Sigmoid colon (tissue), 7 donors: ENCODE results near the gene CBL. TPM values are rescaled to one million over a fixed set of nuclear protein-coding genes. Genes with fewer than 3 reads are reported as not detected.
A peak's percentile ranks its signal among the peaks of the same experiment; 100 is the strongest.

ENCODE experiments used
- DNase-seq: peaks from one replicate; pipeline ENCODE4 v3.0.0-alpha.2; 2019
- H3K27ac ChIP-seq, 4 donors: fragments of 200-600 bp; sonication (generic); one replicate each; pipeline ENCODE4 v1.5.1; 2016 to 2019; ENCODE audit warnings: mild to moderate bottlenecking in 1 of 4
- H3K27me3 ChIP-seq, 3 donors: fragments of 200-600 bp; sonication (generic); one replicate each; pipeline ENCODE4 v1.5.1; 2019; ENCODE audit warnings: mild to moderate bottlenecking in 1 of 3
- H3K36me3 ChIP-seq, 4 donors: fragments of 200-600 bp; sonication (generic); one replicate each; pipeline ENCODE4 v1.5.1; 2016 to 2019
- H3K4me1 ChIP-seq, 4 donors: fragments of 200-600 bp; sonication (generic); one replicate each; pipeline ENCODE4 v1.5.1; 2017 to 2019
- H3K4me3 ChIP-seq, 4 donors: fragments of 200-600 bp; sonication (generic); one replicate each; pipeline ENCODE4 v1.5.1; 2017 to 2019; ENCODE audit warnings: mild to moderate bottlenecking in 2 of 4, moderate library complexity in 1 of 4
- H3K9me3 ChIP-seq, 4 donors: fragments of 200-600 bp in 3 of 4; sonication (generic) in 3 of 4; one replicate each; pipeline versions ENCODE4 v1.5.1 to v1.6.1; 2013 to 2019
- EP300 ChIP-seq, 4 donors: sonication (generic); formaldehyde crosslinking; IDR thresholded peaks; one replicate each; pipeline ENCODE4 v1.6.1; 2017; ENCODE audit warnings: antibody characterized with exemption in 4 of 4
- POLR2A ChIP-seq, 2 donors: fragments of 450-650 bp; IDR thresholded peaks; one replicate each; pipeline ENCODE4 v1.6.1; 2016; ENCODE audit warnings: antibody characterized with exemption in 2 of 2, mild to moderate bottlenecking in 2 of 2, moderate library complexity in 2 of 2
- POLR2AphosphoS5 ChIP-seq, 4 donors: sonication (generic); formaldehyde crosslinking; IDR thresholded peaks; one replicate each; pipeline ENCODE4 v1.6.1; 2017; ENCODE audit warnings: antibody characterized with exemption in 4 of 4
- WGBS, 2 donors: extraction: QIAGEN DNeasy Blood & Tissue Kit; methylation state at CpG; one replicate each; pipeline ENCODE4 v1.1.7; 2013; 5-methylcytosine and 5-hydroxymethylcytosine counted together
- intact Hi-C: fragments of 100-400 bp; cut with DNase I; formaldehyde crosslinking; loops from one replicate; pipeline ENCODE4 v1.15.1; 2023
- polyA plus RNA-seq, 3 donors: library from polyadenylated mRNA; stranded (reverse); fragments of 200-250 nt; gene quantifications; one replicate each; pipeline ENCODE4 v1.2.3, GENCODE V29; 2013
- total RNA-seq, 4 donors: library from RNA; depleted of rRNA; stranded (reverse); fragments of >200 nt; gene quantifications; one replicate each; pipeline ENCODE4 v1.1.0, GENCODE V29; 2016
- TF ChIP-seq, protein P1 (sequence below), 4 experiments: fragments of 450-650 bp in 3 of 4; fragments of 200-600 bp in 1 of 4; IDR thresholded peaks; one replicate each; pipeline ENCODE4 v1.5.1; 2016 to 2019; ENCODE audit warnings: antibody characterized with exemption in 4 of 4, mild to moderate bottlenecking in 3 of 4, moderate library complexity in 2 of 4
- donor health status: healthy with polysubstance abuse.
- donor health status: Bipolar disorder and iron deficiency.
- donor health status: healthy.

The CBL gene
- total and polyA plus RNA-seq, 7 donors = 1.8 to 17.7 (median 11.8) TPM

DNA sequence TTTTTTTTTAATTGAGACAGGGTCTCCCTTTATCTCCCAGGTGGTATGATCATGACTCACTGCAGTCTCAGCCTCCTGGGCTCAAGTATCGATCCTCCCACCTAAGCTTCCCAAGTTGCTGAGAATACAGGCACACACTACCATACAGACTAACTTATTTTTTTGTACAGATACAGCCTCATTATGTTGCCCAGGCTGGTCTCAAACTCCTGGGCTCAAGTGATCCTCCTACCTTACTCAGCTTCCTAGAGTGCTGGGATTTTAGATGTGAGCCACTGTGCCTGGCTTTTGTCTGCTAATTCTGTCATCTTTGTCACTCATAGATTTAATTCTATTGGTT is 43.5 kb downstream of the CBL start:
- H3K36me3 ChIP-seq = no peaks in the 10 kb centered on the region
- no peak for DNase-seq
- H3K4me3 ChIP-seq = no peak overlapping the region
- TF ChIP-seq POLR2AphosphoS5 (IDR thresholded peaks at IDR 0.05) = peak in 2 of 4 donors; percentile 20 to 28
- no peak for TF ChIP-seq EP300 (IDR thresholded peaks at IDR 0.05)
- intact Hi-C loops = no loop called here
- no peaks in the 10 kb centered on the region for H3K27me3 ChIP-seq
- H3K4me1 ChIP-seq = peaks cover 0 to 25% (median 14%) of the 10 kb centered on the region in 4 donors
- no peaks in the 10 kb centered on the region for H3K9me3 ChIP-seq
- 90 to 96% methylated on average over 1 of the region's 1 CpG for WGBS, 2 donors
- peak overlapping the region in 1 of 4 donors; percentile 25 for H3K27ac ChIP-seq

DNA sequence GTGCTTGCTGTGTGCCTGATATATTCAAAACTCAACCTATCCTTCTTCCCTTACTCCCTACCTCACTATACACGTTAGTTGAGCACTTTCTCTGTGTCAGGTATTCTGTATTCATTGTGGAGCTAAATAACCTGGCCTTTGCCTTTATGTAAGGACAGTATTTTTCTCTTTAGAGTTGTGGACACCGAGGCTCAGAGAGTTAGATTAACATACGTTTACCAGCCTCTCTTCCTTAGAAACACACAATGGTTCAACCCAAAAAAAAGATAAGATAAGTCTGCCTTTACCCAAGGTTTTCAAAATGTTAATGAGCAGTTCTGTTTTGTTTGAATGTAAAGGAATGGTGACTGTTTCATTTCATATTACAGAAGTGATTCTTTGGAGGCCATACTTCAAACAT is 45.0 kb downstream of the CBL start:
- 87 to 88% methylated on average over 3 of the region's 3 CpGs for WGBS, 2 donors
- Histone ChIP-seq H3K27ac (no peak overlapping the region), H3K36me3 (peaks cover 0 to 5% (median 0%) of the 10 kb centered on the region in 4 donors), H3K27me3 (no peaks in the 10 kb centered on the region), H3K4me3 (no peak overlapping the region), H3K4me1 (peaks cover 0 to 25% (median 14%) of the 10 kb centered on the region in 4 donors), H3K9me3 (no peaks in the 10 kb centered on the region)
- intact Hi-C loops = no loop called here
- no peak for DNase-seq
- no peak for TF ChIP-seq POLR2AphosphoS5 (IDR thresholded peaks at IDR 0.05)
- TF ChIP-seq, protein P1, sequence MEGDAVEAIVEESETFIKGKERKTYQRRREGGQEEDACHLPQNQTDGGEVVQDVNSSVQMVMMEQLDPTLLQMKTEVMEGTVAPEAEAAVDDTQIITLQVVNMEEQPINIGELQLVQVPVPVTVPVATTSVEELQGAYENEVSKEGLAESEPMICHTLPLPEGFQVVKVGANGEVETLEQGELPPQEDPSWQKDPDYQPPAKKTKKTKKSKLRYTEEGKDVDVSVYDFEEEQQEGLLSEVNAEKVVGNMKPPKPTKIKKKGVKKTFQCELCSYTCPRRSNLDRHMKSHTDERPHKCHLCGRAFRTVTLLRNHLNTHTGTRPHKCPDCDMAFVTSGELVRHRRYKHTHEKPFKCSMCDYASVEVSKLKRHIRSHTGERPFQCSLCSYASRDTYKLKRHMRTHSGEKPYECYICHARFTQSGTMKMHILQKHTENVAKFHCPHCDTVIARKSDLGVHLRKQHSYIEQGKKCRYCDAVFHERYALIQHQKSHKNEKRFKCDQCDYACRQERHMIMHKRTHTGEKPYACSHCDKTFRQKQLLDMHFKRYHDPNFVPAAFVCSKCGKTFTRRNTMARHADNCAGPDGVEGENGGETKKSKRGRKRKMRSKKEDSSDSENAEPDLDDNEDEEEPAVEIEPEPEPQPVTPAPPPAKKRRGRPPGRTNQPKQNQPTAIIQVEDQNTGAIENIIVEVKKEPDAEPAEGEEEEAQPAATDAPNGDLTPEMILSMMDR (IDR thresholded peaks at IDR 0.05) = no peak
- TF ChIP-seq EP300 (IDR thresholded peaks at IDR 0.05) = no peak
- no peak for TF ChIP-seq POLR2A (IDR thresholded peaks at IDR 0.05)

DNA sequence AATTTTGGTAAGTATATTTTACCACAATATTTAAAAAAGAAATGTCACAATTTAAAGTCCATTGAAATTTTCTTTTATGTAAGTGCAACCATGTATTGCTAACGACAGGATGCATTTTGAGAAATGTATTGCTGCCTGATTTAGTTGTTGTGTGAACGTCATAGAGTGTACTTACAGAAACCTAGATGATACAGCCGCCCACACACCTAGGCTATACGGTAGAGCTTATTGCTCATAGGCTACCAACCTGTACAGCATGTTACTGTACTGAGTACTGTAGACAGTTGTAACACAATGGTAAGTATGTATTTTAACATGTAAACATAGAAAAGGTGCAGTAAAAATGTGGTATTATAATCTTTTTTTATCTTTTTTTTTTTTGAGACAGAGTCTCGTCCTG is 48.1 kb downstream of the CBL start:
- 86 to 96% methylated on average over 5 of the region's 5 CpGs for WGBS, 2 donors
- Histone ChIP-seq H3K27me3 (no peaks in the 10 kb centered on the region), H3K4me1 (peaks cover 0 to 25% (median 14%) of the 10 kb centered on the region in 4 donors), H3K27ac (no peak overlapping the region), H3K9me3 (no peaks in the 10 kb centered on the region), H3K36me3 (peaks cover 0 to 5% (median 0%) of the 10 kb centered on the region in 4 donors), H3K4me3 (no peak overlapping the region)
- TF ChIP-seq EP300 (IDR thresholded peaks at IDR 0.05) = no peak
- TF ChIP-seq, protein P1 (IDR thresholded peaks at IDR 0.05) = no peak
- TF ChIP-seq POLR2A (IDR thresholded peaks at IDR 0.05) = no peak
- TF ChIP-seq POLR2AphosphoS5 (IDR thresholded peaks at IDR 0.05) = no peak
- intact Hi-C loops = no loop called here
- no peak for DNase-seq

DNA sequence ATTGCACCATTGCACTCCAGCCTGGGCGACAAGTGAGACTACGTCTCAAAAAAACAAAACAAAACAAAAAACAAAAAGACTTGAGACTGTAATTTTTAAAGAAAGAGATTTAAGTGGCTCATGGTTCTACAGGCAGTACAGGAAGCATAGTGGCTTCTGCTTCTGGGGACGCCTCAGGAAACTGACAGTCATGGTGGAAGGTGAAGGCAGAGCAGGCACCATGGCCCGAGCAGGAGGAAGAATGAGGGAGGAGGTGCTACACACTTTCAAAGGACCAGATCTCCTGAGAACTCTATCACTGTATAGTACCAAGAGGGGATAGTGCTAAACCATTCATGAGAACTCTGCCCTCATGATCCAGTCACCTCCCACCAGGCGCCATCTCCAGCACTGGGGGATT is 52.0 kb downstream of the CBL start:
- H3K27ac ChIP-seq = no peak overlapping the region
- 66 to 89% methylated on average over 5 of the region's 5 CpGs for WGBS, 2 donors
- H3K36me3 ChIP-seq = peaks cover 0 to 5% (median 0%) of the 10 kb centered on the region in 4 donors
- H3K4me3 ChIP-seq = no peak overlapping the region
- intact Hi-C loops = no loop called here
- TF ChIP-seq, protein P1 (IDR thresholded peaks at IDR 0.05) = no peak
- TF ChIP-seq POLR2A (IDR thresholded peaks at IDR 0.05) = no peak
- no peak for TF ChIP-seq EP300 (IDR thresholded peaks at IDR 0.05)
- no peak for TF ChIP-seq POLR2AphosphoS5 (IDR thresholded peaks at IDR 0.05)
- no peak for DNase-seq
- H3K9me3 ChIP-seq = no peaks in the 10 kb centered on the region
- no peaks in the 10 kb centered on the region for H3K27me3 ChIP-seq
- peaks cover 0 to 10% (median 3%) of the 10 kb centered on the region in 4 donors for H3K4me1 ChIP-seq

DNA sequence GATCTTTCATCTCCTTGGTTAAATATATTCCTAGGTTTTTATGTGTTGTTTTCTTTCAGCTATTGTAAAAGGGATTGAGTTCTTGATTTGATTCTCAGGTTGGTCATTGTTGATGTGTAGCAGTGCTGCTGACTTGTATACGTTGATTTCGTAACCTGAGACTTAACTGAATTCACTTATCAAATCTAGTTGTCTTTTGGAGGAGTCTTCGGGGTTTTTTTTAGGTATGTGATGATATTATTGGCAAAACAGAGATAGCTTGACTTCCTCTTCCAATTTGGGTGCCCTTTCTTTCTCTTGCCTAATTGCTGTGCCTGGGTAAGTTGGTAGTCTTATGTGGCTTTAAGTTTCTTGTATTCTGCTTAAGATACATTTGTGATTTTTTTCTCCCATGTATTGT is 52.8 kb downstream of the CBL start:
- Histone ChIP-seq H3K27me3 (no peaks in the 10 kb centered on the region), H3K27ac (no peak overlapping the region), H3K9me3 (no peaks in the 10 kb centered on the region), H3K4me1 (peaks cover 0 to 18% (median 10%) of the 10 kb centered on the region in 4 donors), H3K4me3 (no peak overlapping the region), H3K36me3 (peaks cover 0 to 5% (median 0%) of the 10 kb centered on the region in 4 donors)
- DNase-seq = no peak
- intact Hi-C loops = no loop called here
- no peak for TF ChIP-seq EP300 (IDR thresholded peaks at IDR 0.05)
- TF ChIP-seq POLR2A (IDR thresholded peaks at IDR 0.05) = no peak
- TF ChIP-seq POLR2AphosphoS5 (IDR thresholded peaks at IDR 0.05) = no peak
- TF ChIP-seq, protein P1 (IDR thresholded peaks at IDR 0.05) = no peak
- WGBS, 2 donors = 76 to 91% methylated on average over 3 of the region's 3 CpGs
